ENCODE measurements around the gene RPEL1. TPM values are rescaled to one million over a fixed set of nuclear protein-coding genes. Genes with fewer than 3 reads are reported as not detected.
"Not testable (repeated sequence)": the region's sequence is repeated elsewhere in the genome, so short reads cannot be mapped to it uniquely, and the experiment has no call there.

Gene RPEL1
- total RNA-seq, 1 donor from 2014 or later = not detected

DNA sequence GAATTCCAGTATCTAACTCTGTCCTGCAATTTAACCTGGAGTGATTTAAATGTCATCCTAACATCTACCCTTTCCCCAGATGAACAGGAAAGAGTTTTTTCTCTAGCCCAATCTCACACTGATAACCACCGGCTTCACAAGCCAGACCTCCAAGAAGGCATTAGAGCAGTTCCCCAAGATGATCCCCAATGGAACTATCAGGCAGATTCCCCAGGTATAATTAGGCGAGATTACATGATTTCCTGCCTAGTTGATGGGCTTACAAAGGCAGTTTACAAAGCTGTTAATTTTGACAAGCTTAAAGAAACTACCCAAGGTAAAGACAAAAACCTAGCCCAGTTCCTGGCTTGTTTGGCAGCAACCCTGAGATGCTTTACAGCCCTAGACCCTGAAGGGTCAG lies 38.5 kb upstream of the RPEL1 start:
- TF ChIP-seq, protein P1, sequence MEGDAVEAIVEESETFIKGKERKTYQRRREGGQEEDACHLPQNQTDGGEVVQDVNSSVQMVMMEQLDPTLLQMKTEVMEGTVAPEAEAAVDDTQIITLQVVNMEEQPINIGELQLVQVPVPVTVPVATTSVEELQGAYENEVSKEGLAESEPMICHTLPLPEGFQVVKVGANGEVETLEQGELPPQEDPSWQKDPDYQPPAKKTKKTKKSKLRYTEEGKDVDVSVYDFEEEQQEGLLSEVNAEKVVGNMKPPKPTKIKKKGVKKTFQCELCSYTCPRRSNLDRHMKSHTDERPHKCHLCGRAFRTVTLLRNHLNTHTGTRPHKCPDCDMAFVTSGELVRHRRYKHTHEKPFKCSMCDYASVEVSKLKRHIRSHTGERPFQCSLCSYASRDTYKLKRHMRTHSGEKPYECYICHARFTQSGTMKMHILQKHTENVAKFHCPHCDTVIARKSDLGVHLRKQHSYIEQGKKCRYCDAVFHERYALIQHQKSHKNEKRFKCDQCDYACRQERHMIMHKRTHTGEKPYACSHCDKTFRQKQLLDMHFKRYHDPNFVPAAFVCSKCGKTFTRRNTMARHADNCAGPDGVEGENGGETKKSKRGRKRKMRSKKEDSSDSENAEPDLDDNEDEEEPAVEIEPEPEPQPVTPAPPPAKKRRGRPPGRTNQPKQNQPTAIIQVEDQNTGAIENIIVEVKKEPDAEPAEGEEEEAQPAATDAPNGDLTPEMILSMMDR (IDR thresholded peaks at IDR 0.05; ENCODE audit: unreplicated experiment) = no peak
- H3K36me3 Mint-ChIP-seq (ENCODE audit: low read depth, unreplicated experiment) = peaks cover 2% of the 10 kb centered on the region
- peaks cover 4% of the 10 kb centered on the region for H3K4me1 Mint-ChIP-seq (ENCODE audit: unreplicated experiment)
- peaks cover 5% of the 10 kb centered on the region for H3K27me3 Mint-ChIP-seq (ENCODE audit: unreplicated experiment)
- no peak for DNase-seq (ENCODE audit: low spot score)
- no peak overlapping the region for H3K4me3 Mint-ChIP-seq (ENCODE audit: unreplicated experiment)
- no peaks in the 10 kb centered on the region for H3K9me3 Mint-ChIP-seq (ENCODE audit: unreplicated experiment)
- no peak overlapping the region for H3K27ac Mint-ChIP-seq (ENCODE audit: unreplicated experiment)

DNA sequence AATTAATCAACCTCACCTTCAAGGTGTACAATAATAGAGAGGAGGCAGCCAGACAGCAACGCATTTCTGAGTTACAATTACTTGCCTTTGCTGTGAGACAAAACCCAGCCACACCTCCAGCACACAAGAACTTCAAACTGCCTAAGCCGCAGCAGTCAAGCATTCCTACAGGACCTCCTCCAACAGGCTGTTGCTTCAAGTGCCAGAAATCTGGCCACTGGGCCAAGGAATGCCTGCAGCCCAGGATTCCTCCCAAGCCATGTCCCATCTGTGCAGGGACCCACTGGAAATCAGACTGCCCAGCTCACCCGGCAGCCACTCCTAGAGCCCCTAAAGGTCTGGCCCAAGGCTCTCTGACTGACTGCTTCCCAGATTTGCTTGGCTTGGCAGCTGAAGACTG lies 38.0 kb upstream of the RPEL1 start:
- DNase-seq (ENCODE audit: low spot score) = not testable (repeated sequence)

DNA sequence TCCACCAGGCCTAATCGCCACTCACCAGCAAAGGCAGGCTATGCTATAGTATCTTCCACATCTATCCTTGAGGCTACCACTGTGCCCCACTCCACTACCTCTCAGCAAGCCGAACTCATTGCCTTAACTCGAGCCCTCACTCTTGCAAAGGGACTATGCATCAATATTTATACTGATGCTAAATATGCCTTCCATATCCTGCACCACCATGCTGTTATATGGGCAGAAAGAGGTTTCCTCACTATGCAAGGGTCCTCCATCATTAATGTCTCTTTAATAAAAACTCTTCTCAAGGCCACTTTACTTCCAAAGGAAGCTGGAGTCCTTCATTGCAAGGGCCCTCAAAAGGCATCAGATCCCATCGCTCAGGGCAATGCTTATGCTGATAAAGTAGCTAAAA lies 35.4 kb upstream of the RPEL1 start:
- H3K27ac Mint-ChIP-seq (ENCODE audit: unreplicated experiment); H3K27me3 Mint-ChIP-seq (ENCODE audit: unreplicated experiment); H3K4me3 Mint-ChIP-seq (ENCODE audit: unreplicated experiment); H3K9me3 Mint-ChIP-seq (ENCODE audit: unreplicated experiment); DNase-seq (ENCODE audit: low spot score); H3K36me3 Mint-ChIP-seq (ENCODE audit: low read depth, unreplicated experiment): not testable (repeated sequence)
- peaks cover 12% of the 10 kb centered on the region for H3K4me1 Mint-ChIP-seq (ENCODE audit: unreplicated experiment)

More for the DNA sequence above, 38.0 kb upstream of the RPEL1 start:
- H3K36me3 Mint-ChIP-seq (ENCODE audit: low read depth, unreplicated experiment); H3K27ac Mint-ChIP-seq (ENCODE audit: unreplicated experiment); H3K9me3 Mint-ChIP-seq (ENCODE audit: unreplicated experiment); H3K27me3 Mint-ChIP-seq (ENCODE audit: unreplicated experiment); H3K4me3 Mint-ChIP-seq (ENCODE audit: unreplicated experiment); H3K4me1 Mint-ChIP-seq (ENCODE audit: unreplicated experiment): not testable (repeated sequence)

DNA sequence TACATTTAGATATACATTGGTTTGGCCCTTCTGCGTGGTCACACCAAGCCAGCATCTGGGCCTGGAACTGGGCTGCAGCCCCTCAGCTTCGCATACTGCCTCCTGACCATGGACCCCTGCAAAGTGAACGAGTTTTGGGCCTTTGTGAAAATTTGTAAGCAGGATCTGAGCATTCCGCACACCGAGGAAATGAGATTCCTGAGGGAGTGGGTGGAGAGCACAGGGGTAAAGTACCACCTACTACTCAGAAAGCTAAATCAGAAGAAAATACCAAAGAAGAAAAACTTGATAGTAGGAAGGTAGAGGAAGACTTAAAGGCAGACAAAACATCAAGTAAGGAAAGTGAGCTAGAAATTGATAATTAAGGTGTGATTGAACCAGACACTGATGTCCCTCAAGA lies 30.1 kb upstream of the RPEL1 start:
- TF ChIP-seq, protein P1 (IDR thresholded peaks at IDR 0.05; ENCODE audit: unreplicated experiment) = no peak
- no peak for DNase-seq (ENCODE audit: low spot score)
- Mint-ChIP-seq H3K27ac (ENCODE audit: unreplicated experiment) (no peak overlapping the region), H3K27me3 (ENCODE audit: unreplicated experiment) (peaks cover 4% of the 10 kb centered on the region), H3K4me3 (ENCODE audit: unreplicated experiment) (no peak overlapping the region), H3K36me3 (ENCODE audit: low read depth, unreplicated experiment) (peaks cover 9% of the 10 kb centered on the region), H3K9me3 (ENCODE audit: unreplicated experiment) (no peaks in the 10 kb centered on the region), H3K4me1 (ENCODE audit: unreplicated experiment) (peaks cover 12% of the 10 kb centered on the region)

DNA sequence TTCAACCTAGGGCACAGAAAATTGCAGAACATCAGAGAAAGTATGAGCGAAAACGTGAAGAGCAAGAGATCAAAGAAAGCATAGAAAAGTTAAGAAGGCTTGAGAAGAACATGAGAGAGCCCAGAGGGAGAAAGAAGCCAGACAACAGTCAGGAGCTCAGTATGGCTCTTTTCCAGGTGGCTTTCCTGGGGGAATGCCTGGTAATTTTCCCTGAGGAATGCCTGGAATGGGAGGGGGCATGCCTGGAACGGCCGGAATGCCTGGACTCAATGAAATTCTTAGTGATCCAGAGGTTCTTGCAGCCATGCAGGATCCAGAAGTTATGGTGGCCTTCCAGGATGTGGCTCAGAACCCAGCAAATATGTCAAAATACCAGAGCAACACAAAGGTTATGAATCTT lies 29.3 kb upstream of the RPEL1 start:
- not testable (repeated sequence) for H3K27me3 Mint-ChIP-seq (ENCODE audit: unreplicated experiment); DNase-seq (ENCODE audit: low spot score); H3K9me3 Mint-ChIP-seq (ENCODE audit: unreplicated experiment); H3K27ac Mint-ChIP-seq (ENCODE audit: unreplicated experiment); H3K36me3 Mint-ChIP-seq (ENCODE audit: low read depth, unreplicated experiment); H3K4me3 Mint-ChIP-seq (ENCODE audit: unreplicated experiment)
- peaks cover 12% of the 10 kb centered on the region for H3K4me1 Mint-ChIP-seq (ENCODE audit: unreplicated experiment)

DNA sequence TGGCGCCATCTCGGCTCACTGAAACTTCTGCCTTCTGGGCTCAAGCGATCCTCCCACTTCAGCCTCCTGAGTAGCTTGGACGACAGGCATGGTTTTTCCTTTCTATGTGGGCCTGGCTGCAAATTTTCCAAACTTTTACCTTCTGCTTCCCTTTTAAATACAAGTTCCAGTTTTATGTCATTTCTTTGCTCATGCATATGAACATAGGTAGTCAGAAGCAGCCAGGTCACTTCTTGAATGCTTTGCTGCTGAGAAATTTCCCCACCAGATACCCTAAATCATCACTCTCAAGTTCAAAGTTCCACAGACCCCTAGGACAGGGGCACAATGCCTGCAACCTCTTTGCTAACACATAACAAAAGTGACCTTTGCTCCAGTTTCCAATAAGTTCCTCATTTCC lies 21.6 kb upstream of the RPEL1 start:
- no peak overlapping the region for H3K4me3 Mint-ChIP-seq (ENCODE audit: unreplicated experiment)
- peaks cover 14% of the 10 kb centered on the region for H3K36me3 Mint-ChIP-seq (ENCODE audit: low read depth, unreplicated experiment)
- no peaks in the 10 kb centered on the region for H3K4me1 Mint-ChIP-seq (ENCODE audit: unreplicated experiment)
- DNase-seq (ENCODE audit: low spot score) = no peak
- peaks cover 5% of the 10 kb centered on the region for H3K9me3 Mint-ChIP-seq (ENCODE audit: unreplicated experiment)
- no peak overlapping the region for H3K27ac Mint-ChIP-seq (ENCODE audit: unreplicated experiment)
- H3K27me3 Mint-ChIP-seq (ENCODE audit: unreplicated experiment) = peaks cover 4% of the 10 kb centered on the region
- TF ChIP-seq, protein P1 (IDR thresholded peaks at IDR 0.05; ENCODE audit: unreplicated experiment) = no peak

DNA sequence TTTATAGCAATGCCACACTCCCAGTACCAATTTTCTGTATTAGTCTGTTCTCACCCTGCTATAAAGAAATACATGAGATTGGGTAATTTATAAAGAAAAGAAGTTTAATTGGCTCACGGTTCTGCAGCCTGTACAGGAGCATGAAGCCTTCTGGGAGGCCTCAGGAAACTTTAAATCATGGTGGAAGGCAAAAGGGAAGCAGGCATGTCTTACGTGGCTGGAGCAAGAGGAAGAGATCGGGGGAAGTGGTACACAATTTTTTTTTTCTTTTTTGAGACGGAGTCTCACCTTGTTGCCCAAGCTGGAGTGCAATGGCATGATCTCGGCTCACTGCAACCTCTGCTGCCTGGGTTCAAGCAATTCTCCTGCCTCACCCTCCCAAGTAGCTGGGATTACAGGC lies 21.0 kb upstream of the RPEL1 start:
- not testable (repeated sequence) for H3K27ac Mint-ChIP-seq (ENCODE audit: unreplicated experiment); H3K4me3 Mint-ChIP-seq (ENCODE audit: unreplicated experiment); DNase-seq (ENCODE audit: low spot score); H3K27me3 Mint-ChIP-seq (ENCODE audit: unreplicated experiment); H3K4me1 Mint-ChIP-seq (ENCODE audit: unreplicated experiment); H3K9me3 Mint-ChIP-seq (ENCODE audit: unreplicated experiment)
- H3K36me3 Mint-ChIP-seq (ENCODE audit: low read depth, unreplicated experiment) = peaks cover 14% of the 10 kb centered on the region
